Caco-2 (cell line): Measurements from ENCODE around the gene LCE5A. TPM values are rescaled to one million over a fixed set of nuclear protein-coding genes. Genes with fewer than 3 reads are reported as not detected.

Experiments
- BruUV-seq: library from RNA; stranded (reverse); fragments of 400-500 nt; replicated peaks from 2 replicates; lab custom pipeline; 2021; lab: Mats Ljungman, UMichigan
- CTCF ChIA-PET: fragments of 300-600 bp; sonication (Branson Sonifier 250); formaldehyde crosslinking; loops from one replicate; lab custom pipeline; 2022; ENCODE audit warnings: antibody characterized with exemption; lab: Charles Lee
- POLR2A ChIA-PET: fragments of 300-600 bp; sonication (Branson Sonifier 250); formaldehyde crosslinking; loops from one replicate; lab custom pipeline; 2022; ENCODE audit warnings: antibody characterized with exemption; lab: Charles Lee
- DNase-seq, 2 experiments: peaks; one replicate each; pipeline versions ENCODE4 v3.0.0 to v3.0.0-alpha.2; 2020 to 2022
- H3K27me3 ChIP-seq: replicated peaks from 2 replicates; pipeline ENCODE4 v1.6.0; 2011; ENCODE audit warnings: low read length; ENCODE audit not compliant: control insufficient read depth, insufficient read depth
- H3K36me3 ChIP-seq: 2 replicates; pipeline ENCODE4 v1.5.1; 2011; ENCODE audit warnings: low read length; ENCODE audit not compliant: control insufficient read depth, insufficient read depth
- H3K4me1 ChIP-seq: fragments of 250-450 bp; sonication (Bioruptor Pico); 2 replicates; pipeline ENCODE4 v1.5.1; 2020; ENCODE audit warnings: mild to moderate bottlenecking
- H3K4me3 ChIP-seq: 2 replicates; pipeline ENCODE4 v1.5.1; 2011; ENCODE audit warnings: low read depth, mild to moderate bottlenecking, control low read depth, low read length
- H3K9me3 ChIP-seq: fragments of 250-450 bp; sonication (Bioruptor Pico); 2 replicates; pipeline ENCODE4 v1.5.1; 2020; ENCODE audit warnings: mild to moderate bottlenecking, moderate library complexity
- H3K27ac Mint-ChIP-seq: one replicate; pipeline ENCODE4 v1.8.0; 2022; ENCODE audit warnings: mixed read lengths; ENCODE audit not compliant: unreplicated experiment
- H3K27me3 Mint-ChIP-seq: one replicate; pipeline ENCODE4 v1.8.0; 2022; ENCODE audit warnings: mixed read lengths; ENCODE audit not compliant: insufficient read depth, unreplicated experiment
- H3K36me3 Mint-ChIP-seq: one replicate; pipeline ENCODE4 v1.8.0; 2022; ENCODE audit warnings: mild to moderate bottlenecking, mixed read lengths; ENCODE audit not compliant: insufficient read depth, unreplicated experiment
- H3K4me1 Mint-ChIP-seq: one replicate; pipeline ENCODE4 v1.8.0; 2022; ENCODE audit warnings: low read depth, mixed read lengths; ENCODE audit not compliant: unreplicated experiment
- H3K4me3 Mint-ChIP-seq: one replicate; pipeline ENCODE4 v1.8.0; 2022; ENCODE audit warnings: mild to moderate bottlenecking, moderate library complexity, mixed read lengths; ENCODE audit not compliant: unreplicated experiment
- H3K9me3 Mint-ChIP-seq: one replicate; pipeline ENCODE4 v1.8.0; 2022; ENCODE audit warnings: mixed read lengths; ENCODE audit not compliant: unreplicated experiment
- intact Hi-C: fragments of 100-400 bp; cut with micrococcal nuclease; formaldehyde crosslinking; loops from one replicate; pipeline ENCODE4 v1.10.0; 2022; ENCODE audit not compliant: unreplicated experiment
- total RNA-seq: library from RNA; stranded (reverse); gene quantifications from 2 replicates; pipeline ENCODE4 v1.2.3, GENCODE V29; 2022
- TF ChIP-seq, protein P1 (sequence below), 2 experiments: fragments of 200-600 bp in 1 of 2; IDR thresholded peaks; 1 replicate in 1 of 2; 2 replicates in 1 of 2; pipeline versions ENCODE4 v1.5.1 to v1.8.0; 2011 to 2022; ENCODE audit warnings: antibody characterized with exemption in 1 of 2, control low read depth in 1 of 2, inconsistent platforms in 1 of 2, low read depth in 1 of 2, low read length in 1 of 2, mild to moderate bottlenecking in 1 of 2, moderate library complexity in 1 of 2; ENCODE audit not compliant: insufficient read depth in 1 of 2, severe bottlenecking in 1 of 2, unreplicated experiment in 1 of 2

The LCE5A gene
- total RNA-seq, 1 experiment from 2014 or later, result not detected

DNA sequence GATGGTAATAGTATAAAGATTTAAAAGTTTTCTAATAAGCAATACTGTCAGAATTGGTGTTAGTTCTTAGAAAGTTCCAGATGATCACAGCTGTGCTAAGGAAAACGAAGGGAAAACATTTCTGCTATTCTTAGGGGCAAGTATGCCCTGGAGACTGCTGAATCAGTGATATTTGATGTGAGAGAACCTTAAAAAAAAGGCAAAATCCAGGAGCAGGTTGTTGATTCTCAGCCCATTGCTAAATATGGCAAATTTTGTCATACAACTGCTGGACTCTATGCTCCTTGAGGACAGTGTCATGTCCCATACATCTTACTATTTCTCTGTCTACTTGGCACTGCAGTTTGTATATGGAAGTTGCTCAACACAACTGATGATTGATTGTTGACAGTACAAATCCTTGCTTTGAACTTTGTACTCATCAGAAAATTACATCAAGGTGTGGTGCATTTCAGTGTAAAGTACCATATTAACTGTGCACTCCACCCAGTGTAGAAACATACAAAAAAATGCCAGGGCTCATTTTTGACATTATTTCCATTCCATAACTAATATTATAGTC, 14.6 kb downstream of the LCE5A start:
- Mint-ChIP-seq H3K36me3 (no peaks in the 10 kb centered on the region), H3K9me3 (peaks cover 25% of the 10 kb centered on the region), H3K27ac (no peak overlapping the region), H3K4me3 (no peak overlapping the region), H3K27me3 (no peaks in the 10 kb centered on the region), H3K4me1 (no peaks in the 10 kb centered on the region)
- peaks cover 17% of the 10 kb centered on the region for H3K4me1 ChIP-seq
- CTCF ChIA-PET, result no interaction called here
- H3K36me3 ChIP-seq, result no peaks in the 10 kb centered on the region; the same call in 1 of the 2 replicates
- peaks cover 20% of the 10 kb centered on the region for H3K9me3 ChIP-seq
- TF ChIP-seq, protein P1, sequence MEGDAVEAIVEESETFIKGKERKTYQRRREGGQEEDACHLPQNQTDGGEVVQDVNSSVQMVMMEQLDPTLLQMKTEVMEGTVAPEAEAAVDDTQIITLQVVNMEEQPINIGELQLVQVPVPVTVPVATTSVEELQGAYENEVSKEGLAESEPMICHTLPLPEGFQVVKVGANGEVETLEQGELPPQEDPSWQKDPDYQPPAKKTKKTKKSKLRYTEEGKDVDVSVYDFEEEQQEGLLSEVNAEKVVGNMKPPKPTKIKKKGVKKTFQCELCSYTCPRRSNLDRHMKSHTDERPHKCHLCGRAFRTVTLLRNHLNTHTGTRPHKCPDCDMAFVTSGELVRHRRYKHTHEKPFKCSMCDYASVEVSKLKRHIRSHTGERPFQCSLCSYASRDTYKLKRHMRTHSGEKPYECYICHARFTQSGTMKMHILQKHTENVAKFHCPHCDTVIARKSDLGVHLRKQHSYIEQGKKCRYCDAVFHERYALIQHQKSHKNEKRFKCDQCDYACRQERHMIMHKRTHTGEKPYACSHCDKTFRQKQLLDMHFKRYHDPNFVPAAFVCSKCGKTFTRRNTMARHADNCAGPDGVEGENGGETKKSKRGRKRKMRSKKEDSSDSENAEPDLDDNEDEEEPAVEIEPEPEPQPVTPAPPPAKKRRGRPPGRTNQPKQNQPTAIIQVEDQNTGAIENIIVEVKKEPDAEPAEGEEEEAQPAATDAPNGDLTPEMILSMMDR (IDR thresholded peaks at IDR 0.05; ENCODE audit: insufficient read depth in 1 of 2, low read depth in 1 of 2, low read length in 1 of 2, severe bottlenecking in 1 of 2, unreplicated experiment in 1 of 2), result no peak
- no peak overlapping the region for H3K4me3 ChIP-seq
- H3K27me3 ChIP-seq, result no peaks in the 10 kb centered on the region
- POLR2A ChIA-PET, result no interaction called here
- intact Hi-C loops, result loop anchor here (1.0 kb wide), 2 partner anchors 10 to 23 kb away; no protein-coding TSS in a partner anchor
- no TSS peak for BruUV-seq
- peak in 1 of 2 experiments; percentile 29 for DNase-seq

DNA sequence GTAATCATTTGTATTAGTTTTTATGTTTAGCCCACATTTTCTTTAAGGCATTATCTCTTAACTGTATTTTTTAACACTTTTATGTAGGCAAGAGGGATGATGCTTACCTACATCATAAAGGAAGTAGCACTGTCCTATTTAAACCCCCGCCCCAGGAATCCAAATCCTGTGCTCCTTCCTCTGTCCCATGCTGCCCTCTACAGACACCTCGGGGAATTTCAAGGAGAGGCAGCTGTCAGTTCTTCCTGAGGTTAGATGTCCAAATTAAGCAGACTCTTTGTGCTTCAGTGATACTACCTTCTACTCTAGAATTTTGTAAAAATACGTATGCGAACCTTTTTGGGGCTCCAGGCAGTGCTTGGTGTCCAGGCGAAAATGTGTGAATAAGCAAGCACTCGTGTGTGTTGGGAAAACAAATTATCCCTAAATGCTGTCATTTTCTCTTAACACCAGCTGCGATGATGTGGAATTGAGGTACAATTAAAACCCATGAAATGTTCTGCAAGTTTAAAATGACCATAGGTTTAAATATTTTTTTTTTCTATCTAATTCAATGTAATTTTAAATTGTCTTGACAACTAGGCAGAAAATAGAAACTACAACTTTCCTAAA, 22.8 kb downstream of the LCE5A start:
- no TSS peak for BruUV-seq
- TF ChIP-seq, protein P1 (IDR thresholded peaks at IDR 0.05; ENCODE audit: insufficient read depth in 1 of 2, low read depth in 1 of 2, low read length in 1 of 2, severe bottlenecking in 1 of 2, unreplicated experiment in 1 of 2), result peak; percentile 89 to 95
- no peaks in the 10 kb centered on the region for H3K27me3 ChIP-seq
- DNase-seq, result peak; percentile 71 to 83
- no peak overlapping the region for H3K4me3 Mint-ChIP-seq
- POLR2A ChIA-PET, result no interaction called here
- no peak overlapping the region for H3K27ac Mint-ChIP-seq
- intact Hi-C loops, result loop anchor here (1.0 to 10.0 kb wide), 5 partner anchors 32 to 139 kb away; no protein-coding TSS in a partner anchor
- H3K36me3 Mint-ChIP-seq, result no peaks in the 10 kb centered on the region
- no peaks in the 10 kb centered on the region for H3K27me3 Mint-ChIP-seq
- CTCF ChIA-PET, result interaction anchor here (0.5 to 3.0 kb wide), 9 partner anchors 18 to 135 kb away, joined by 3 to 21 read pairs (median 6); no protein-coding TSS in a partner anchor
- no peaks in the 10 kb centered on the region for H3K9me3 ChIP-seq
- peaks cover 18% of the 10 kb centered on the region for H3K9me3 Mint-ChIP-seq
- no peaks in the 10 kb centered on the region for H3K36me3 ChIP-seq
- no peaks in the 10 kb centered on the region for H3K4me1 Mint-ChIP-seq
- no peaks in the 10 kb centered on the region for H3K4me1 ChIP-seq
- no peak overlapping the region for H3K4me3 ChIP-seq

DNA sequence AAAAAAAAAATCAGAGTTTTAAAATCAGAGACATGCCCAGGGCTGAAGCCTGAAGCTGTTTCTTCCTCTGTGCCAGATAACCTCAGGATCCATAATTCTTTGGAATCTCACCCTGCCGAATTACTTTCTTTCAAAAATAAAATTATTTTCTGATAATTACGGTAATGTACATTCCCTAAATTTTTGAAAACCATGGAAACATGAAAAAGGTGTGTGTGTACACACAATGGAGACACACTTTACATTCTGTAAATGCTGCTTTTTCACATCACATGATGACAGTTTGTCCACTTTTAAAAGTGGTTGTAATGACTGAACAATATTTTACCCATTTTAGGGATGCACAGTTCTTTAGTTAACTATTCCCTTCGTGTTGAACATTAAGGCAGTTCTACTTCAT, 25.2 kb downstream of the LCE5A start:
- H3K27ac Mint-ChIP-seq, result no peak overlapping the region
- intact Hi-C loops, result loop anchor here (10.0 kb wide), 1 partner anchor 141 kb away; no protein-coding TSS in a partner anchor
- TF ChIP-seq, protein P1 (IDR thresholded peaks at IDR 0.05; ENCODE audit: insufficient read depth in 1 of 2, low read depth in 1 of 2, low read length in 1 of 2, severe bottlenecking in 1 of 2, unreplicated experiment in 1 of 2), result no peak

More for the DNA sequence above, 25.2 kb downstream of the LCE5A start:
- H3K36me3 ChIP-seq, result no peaks in the 10 kb centered on the region
- DNase-seq, result no peak
- H3K4me1 ChIP-seq, result no peaks in the 10 kb centered on the region
- Mint-ChIP-seq H3K4me3 (no peak overlapping the region), H3K27me3 (no peaks in the 10 kb centered on the region), H3K36me3 (no peaks in the 10 kb centered on the region), H3K9me3 (peaks cover 9% of the 10 kb centered on the region), H3K4me1 (peaks cover 5% of the 10 kb centered on the region)
- CTCF ChIA-PET, result interaction anchor here (1.2 to 3.0 kb wide), 2 partner anchors 38 to 49 kb away, joined by 3 to 21 read pairs; no protein-coding TSS in a partner anchor
- H3K27me3 ChIP-seq, result no peaks in the 10 kb centered on the region
- POLR2A ChIA-PET, result no interaction called here
- no TSS peak for BruUV-seq
- H3K4me3 ChIP-seq, result no peak overlapping the region
- H3K9me3 ChIP-seq, result no peaks in the 10 kb centered on the region
